ENCODE data around the gene MEIS2. TPM values are rescaled to one million over a fixed set of nuclear protein-coding genes. Genes with fewer than 3 reads are reported as not detected.

MEIS2 gene
- polyA plus RNA-seq, 3 donors: 152 to 170 (median 167) TPM

GRCh38 chr15:37103475-37104423 is 3.4 kb upstream of the MEIS2 start:
- no peak for DNase-seq (ENCODE audit: extremely low read depth in 1 of 11, low read depth in 9 of 11, low spot score in 4 of 11)

DNA sequence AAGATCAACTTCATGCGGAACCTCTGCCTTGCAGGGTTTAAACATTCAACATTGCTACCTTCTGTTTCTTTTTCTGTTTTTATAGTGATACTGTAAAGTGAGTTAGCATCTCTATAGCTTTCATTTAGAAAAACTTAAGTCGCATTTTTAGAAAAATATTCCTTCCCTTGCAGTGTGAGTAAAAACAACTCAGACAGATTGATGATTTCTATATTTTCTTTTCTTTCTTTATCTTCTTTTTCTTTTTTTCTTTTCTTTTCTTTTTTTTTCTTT is 2.8 kb upstream of the MEIS2 start:
- DNase-seq (ENCODE audit: extremely low read depth in 1 of 11, low read depth in 9 of 11, low spot score in 4 of 11): no peak

DNA sequence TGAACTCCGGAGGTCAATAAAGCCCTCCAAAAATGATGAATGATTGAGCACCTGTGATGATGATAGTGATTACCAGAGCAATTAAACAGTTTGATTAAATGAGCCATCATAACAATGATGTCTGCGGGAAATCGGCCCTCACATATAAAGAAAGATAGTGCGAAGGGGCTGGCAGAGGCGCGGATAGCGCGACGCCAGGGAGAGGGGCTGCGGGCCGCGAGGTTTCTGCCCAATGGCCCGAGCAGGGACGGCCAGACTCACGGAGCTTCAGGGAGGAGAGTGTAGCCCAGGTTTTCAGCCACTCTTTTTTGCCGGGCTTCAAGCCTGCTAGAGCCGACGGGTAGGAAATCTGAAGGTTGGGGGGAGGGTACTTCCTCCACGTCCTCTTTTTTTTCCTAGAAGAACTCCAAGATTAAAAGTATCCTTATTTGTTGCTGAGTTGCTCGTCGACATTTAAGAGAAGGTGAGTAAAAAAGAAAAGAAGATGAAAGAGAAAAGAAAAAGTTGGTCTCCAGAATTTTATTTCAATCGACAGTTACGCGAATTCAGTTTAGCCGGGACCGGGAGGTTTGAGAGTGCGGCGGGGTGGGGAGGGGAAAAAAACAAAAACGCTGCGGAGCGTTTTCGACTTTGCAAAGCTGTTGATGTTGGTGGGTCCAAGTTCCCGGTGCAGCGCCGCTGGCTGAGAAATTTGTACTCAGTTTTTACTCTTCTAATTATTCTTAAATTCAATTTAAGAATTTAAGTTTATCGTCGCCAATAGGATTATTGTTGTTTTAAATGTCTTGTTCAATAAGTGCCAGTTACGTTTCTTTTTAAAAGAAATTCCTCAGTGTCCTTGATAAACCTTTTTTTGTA is 2.2 kb upstream of the MEIS2 start:
- no peak for DNase-seq (ENCODE audit: extremely low read depth in 1 of 11, low read depth in 9 of 11, low spot score in 4 of 11)

GRCh38 chr15:37101980-37102304 is 1.6 kb upstream of the MEIS2 start:
- peak in 1 of 11 donors; percentile 42 for DNase-seq (ENCODE audit: extremely low read depth in 1 of 11, low read depth in 9 of 11, low spot score in 4 of 11)

GRCh38 chr15:37100966-37101215 is 542 bp upstream of the MEIS2 start:
- DNase-seq (ENCODE audit: extremely low read depth in 1 of 11, low read depth in 9 of 11, low spot score in 4 of 11): no peak

DNA sequence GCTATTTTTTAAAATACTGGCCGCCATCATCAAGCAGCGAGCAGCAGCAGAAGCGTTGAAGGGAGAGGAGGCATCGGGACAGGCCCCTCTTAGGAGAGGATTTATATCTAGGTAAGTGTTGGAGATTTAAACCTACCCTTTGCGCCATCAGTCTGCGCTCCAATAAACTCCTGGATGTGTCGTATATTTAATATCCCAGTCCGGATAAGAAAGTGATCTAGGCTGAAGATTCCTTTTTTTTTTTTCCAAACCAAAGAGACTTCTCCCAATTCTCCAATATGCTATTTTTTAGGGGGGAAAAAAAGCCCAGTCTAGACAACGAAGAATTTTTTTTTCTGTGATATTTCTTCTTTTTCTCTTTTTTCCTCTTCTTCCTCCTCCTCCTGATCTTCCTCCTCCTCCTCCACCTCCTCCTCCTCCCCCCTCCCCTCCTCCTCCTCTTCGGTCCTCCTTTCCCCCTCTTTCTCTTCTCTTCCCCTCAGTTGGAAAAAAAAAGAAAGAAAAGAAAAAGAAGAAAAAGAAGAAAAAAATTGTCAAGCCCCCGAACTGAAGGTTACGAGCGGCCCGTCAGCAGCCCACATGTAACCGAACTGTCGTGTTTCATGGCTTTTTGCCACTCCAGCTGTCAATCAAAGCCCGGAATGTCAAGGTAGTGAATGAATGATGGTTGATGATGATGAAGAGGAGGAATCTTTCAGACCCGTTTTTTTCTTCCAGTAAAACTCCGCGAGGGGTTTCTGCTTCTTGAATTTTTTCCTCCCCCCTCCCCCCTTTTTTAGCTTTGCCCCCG is 835 bp downstream of the MEIS2 start:
- peak in 4 of 11 donors; percentile 67 to 79 (median 70) for DNase-seq (ENCODE audit: extremely low read depth in 1 of 11, low read depth in 9 of 11, low spot score in 4 of 11)

DNA sequence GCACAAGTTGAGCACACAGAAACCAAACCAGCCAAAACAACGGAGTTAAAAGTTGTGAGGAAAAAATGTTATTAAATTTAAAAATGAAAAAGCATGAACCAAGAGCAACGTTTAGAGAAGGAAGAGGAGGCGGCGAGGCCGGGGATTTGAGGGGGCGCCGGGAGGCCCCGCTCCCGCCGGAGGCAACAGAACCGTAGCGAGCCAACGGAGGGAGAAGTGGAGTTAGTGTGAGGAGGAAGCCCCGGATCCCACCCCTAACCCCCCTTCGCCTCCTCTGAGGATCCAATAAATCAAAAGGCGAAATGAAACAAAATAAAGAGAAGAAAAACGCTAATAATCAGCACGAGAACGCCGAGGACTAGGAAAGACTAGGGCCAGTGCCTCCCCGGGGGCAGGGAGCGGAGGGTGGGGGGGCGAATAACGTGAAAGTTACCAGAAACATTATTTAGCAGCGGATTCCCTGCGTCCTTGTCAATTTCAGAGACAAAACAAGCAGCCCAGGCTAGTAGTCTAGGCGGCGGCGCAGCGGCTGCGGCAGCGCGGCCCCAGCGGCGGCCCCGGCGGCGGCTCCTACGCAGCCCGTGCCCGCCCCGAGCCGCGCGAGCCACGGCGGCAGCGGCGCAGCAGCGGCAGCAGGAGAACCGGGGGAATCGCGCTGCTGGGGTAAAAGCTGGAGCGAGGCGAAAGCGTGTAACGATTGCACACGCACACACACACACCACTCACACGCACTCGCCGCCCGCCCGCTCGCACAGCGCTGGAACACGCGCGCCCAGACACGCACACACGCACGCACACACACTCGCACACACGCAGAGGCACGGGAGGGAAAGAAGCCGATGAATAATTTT is 1.7 kb downstream of the MEIS2 start:
- no peak for DNase-seq (ENCODE audit: extremely low read depth in 1 of 11, low read depth in 9 of 11, low spot score in 4 of 11)

GRCh38 chr15:37097144-37097919 is 3.0 kb downstream of the MEIS2 start:
- DNase-seq (ENCODE audit: extremely low read depth in 1 of 11, low read depth in 9 of 11, low spot score in 4 of 11): no peak

GRCh38 chr15:37096558-37097143 is 3.7 kb downstream of the MEIS2 start:
- no peak for DNase-seq (ENCODE audit: extremely low read depth in 1 of 11, low read depth in 9 of 11, low spot score in 4 of 11)

GRCh38 chr15:37095770-37096557 is 4.4 kb downstream of the MEIS2 start:
- DNase-seq (ENCODE audit: extremely low read depth in 1 of 11, low read depth in 9 of 11, low spot score in 4 of 11): no peak

DNA sequence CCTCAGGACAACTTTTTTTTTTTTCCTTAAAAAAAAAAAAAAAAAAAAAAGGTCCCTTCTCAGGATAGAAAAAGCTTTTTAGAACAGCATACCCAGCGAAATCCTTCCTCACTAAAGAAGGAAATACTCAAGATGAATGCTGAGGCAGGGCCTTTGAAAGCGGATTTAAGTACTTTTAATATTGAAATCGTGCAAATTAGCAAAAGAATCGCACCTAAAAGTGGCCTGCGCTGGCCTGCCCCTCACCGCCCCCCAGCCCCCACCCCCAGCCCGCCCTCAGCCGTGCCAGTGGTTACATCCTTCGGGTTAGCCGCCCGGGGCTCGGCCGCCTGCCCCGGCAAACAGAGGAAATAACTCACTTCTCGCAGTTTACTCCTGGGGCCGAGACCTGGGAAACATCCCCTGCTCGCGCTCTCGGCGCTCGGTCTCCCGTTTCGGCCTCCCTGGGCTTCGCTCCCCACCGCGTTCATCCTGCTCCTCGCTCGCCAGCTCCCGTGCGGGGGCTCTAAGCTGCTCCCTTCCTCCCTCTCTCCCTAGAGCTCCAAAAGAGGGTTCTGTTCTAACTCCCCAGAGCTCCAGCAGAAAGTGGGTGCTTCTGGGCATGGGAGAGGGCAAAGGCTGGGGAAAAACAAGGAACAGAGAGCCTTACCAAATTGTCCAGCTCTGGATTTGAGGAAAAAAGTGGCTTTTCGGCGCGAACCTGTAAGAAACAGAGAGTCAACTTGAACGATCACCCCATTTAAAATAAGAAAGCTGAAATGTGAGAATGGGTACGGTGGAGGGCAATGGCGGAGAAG is 5.2 kb downstream of the MEIS2 start:
- DNase-seq (ENCODE audit: extremely low read depth in 1 of 11, low read depth in 9 of 11, low spot score in 4 of 11): no peak

GRCh38 chr15:37094333-37094914 is 5.9 kb downstream of the MEIS2 start:
- no peak for DNase-seq (ENCODE audit: extremely low read depth in 1 of 11, low read depth in 9 of 11, low spot score in 4 of 11)

DNA sequence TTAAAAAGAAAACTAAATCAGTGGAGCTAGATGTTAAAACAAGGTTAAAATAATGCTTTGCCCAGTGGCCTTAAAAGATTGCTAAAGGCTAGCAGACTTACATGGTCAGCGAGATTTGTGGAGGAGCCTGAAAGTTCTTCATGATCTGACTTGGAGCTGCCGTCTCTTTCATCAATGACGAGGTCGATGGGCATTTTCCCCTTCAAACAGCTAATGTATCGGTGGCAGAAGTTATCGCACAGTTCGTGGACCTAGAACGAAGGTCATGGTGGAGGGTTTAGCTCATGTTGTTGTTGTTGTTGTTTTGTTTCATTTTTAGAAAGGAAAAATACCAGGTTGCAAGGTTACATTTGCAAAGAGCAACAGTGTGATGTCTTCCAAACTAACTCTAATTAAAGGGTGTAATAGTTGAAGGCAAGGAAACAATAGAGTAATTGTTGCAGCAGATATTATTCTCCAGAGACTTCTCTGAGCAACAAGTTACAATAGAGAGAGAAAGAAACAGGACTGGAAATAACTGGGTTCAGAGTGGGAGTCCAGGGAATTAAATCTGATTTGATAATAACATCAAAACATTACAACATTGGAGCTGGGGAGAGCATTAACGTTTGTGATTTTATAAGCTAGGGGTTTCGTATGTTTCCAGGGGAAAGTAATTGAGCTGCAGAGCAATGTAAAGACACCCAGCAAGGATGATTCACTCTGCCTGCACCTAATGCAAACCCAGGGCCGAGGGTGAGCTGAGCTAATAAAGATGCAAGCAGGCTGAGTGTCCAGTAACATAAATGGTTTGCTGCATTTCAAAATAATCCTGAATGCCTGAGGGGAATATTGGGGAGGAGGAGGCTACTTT is 6.6 kb downstream of the MEIS2 start:
- no peak for DNase-seq (ENCODE audit: extremely low read depth in 1 of 11, low read depth in 9 of 11, low spot score in 4 of 11)

DNA sequence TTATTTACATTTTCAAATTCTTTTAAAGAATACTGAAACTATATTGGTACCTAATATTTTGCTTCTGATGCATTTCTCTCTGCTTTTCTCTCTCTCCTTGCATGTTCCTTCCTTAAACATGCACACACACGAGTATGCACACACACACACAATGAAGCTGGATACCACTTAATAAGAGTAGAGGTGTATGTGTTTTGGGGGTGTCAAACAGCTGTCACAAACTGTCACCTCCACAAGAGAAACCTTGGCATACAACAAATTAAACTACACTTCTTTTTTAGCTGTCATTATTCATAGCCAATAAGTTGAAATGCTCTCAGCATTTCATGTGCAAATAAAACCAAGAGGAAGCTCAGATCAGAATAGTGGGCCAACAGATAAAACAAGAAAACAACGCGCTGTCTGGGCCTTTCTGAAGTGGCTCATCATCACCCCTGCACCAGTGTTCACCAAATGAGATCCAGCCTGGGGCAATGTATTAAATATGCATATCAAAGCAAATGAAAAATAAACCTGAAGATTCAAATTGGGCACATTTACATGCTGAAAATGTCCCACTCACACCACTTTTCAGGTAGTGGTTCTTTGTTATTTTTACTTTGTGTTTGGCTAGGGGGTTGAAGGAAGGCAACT is 9.7 kb downstream of the MEIS2 start:
- no peak for DNase-seq (ENCODE audit: extremely low read depth in 1 of 11, low read depth in 9 of 11, low spot score in 4 of 11)

- no peak for DNase-seq (ENCODE audit: extremely low read depth in 1 of 11, low read depth in 9 of 11, low spot score in 4 of 11)
These were observed 11.9 kb downstream of the MEIS2 start for GRCh38 chr15:37088436-37088835.

Measured in renal cortex interstitium (tissue), 11 donors.